ENCODE measurements around the gene GALNT2. TPM values are rescaled to one million over a fixed set of nuclear protein-coding genes. Genes with fewer than 3 reads are reported as not detected.

GALNT2 gene
- total RNA-seq, 2 donors from 2014 or later, result 56.8 to 63.2 TPM

DNA sequence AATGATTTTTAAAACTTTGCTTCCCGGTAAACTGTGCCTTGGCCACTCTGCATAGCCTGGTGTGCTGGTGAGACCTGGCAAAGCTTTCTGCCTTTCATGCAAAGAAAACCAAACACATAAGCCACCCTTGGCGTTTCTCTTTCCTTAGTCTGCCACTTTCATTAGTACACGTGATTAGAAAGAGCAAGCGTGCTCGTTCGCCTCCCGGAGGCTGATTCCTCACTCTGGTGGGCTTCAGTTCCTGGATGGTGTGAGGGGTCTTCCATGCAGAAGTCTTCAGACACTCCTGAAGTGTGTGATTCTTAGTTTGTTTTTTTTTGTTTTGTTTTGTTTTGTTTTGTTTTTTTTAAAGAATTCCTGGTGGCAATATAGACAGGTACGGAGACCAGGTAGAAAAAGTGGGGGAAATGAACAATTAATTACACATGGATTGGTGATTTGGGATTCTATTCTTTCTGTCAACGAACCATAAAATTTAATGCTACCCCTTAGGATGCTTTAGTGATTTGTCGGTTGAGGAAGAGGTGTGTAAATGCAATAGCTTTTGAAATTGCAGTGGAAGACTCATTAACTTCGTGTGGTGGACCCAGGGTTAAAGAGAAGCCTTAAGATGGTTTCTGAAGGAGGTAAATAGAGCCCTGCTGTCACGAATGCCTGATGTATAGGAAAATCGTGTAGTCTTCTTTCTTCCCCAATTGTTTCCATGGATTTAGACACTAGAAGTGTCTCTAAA, 2.1 kb downstream of the GALNT2 start:
- DNase-seq (peak in 1 of 2 donors; percentile 13), ATAC-seq (no peak)
- intact Hi-C loops (cut with DNase I, micrococcal nuclease), result no loop called here

DNA sequence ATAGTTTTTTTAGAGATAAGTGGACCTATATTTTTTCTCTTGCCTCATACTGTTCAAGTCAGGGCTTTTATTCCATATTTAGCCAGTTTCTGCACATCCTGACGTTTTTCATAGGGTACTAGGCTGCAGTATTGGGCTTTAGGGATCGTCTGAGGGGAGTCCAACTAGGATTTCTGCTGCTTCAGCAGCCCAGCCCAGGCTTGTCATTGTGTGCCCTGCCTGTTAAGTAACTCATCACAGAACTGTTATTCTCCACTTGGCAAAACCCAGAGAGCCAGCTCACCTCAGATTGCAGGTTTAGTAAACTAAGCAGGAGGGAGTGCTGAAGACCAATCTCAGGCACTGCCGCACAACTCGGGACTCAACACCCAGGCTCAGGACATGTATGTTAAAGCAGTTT, 2.8 kb downstream of the GALNT2 start:
- DNase-seq (no peak), ATAC-seq (no peak)

DNA sequence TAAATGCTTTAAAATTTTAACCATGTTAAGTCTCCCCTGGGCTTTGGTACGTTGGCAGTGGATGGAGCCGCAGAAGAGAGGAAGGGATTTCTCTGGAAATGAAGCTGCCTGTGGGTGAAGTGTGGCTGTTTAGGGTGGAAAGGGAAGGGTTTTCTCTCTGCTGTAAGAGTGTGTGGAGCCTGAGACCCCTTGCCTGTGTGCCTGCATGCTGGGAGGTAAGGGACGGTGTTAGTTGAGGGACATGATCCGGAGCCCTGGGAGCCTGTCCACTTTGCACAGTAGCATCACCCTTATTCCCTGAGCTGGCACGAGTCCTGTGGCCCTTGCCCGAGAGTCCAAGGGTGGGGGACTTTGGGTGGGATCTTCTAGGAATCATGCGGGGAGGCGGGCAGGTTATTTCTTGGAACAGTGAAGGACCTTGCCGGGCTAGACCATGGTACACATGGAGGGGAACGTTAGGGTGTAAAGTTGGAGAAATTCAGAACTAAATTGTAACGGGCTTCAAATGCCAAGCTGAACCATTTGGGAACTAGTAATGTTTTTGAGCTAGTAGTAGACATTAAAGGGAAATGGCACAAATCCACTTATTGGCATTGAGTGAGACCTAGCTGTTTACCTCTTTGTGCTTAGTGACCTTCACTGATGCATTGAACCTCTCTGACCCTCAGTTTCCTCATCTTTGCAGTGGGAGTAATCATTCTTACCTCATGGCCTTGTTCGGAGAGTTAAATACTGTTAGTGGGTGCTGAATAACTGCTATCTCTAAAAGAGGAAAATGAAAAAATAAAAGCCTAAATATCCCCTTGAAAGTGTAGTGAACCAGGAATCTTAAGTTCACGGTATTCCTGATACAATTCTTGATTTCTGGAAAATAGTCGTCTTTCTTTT, 3.5 kb downstream of the GALNT2 start:
- intact Hi-C loops (cut with DNase I, micrococcal nuclease), result no loop called here
- no peak for ATAC-seq
- DNase-seq, result no peak

More for the DNA sequence above, 2.8 kb downstream of the GALNT2 start:
- intact Hi-C loops (cut with DNase I, micrococcal nuclease), result no loop called here

DNA sequence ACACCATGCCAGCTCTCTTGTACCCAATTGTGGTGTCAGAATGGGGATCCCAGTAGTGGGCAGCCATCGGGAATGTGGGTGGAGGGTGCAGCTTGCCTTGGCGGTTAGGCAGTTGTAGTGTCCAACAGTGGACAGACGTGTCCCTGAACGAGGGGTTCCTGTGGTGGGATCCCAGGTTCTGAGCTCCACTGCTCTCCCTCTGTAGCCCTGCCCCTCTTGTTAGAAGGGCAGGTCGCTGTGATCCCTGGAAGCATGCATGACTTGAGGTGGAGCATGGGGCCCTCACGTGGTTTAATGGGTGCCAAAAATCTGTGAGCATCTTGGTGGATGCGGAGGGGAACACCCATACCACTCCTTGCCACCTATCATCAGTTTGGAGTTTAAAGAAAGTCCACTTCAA, 4.3 kb downstream of the GALNT2 start:
- DNase-seq, result no peak
- intact Hi-C loops (cut with DNase I, micrococcal nuclease), result no loop called here
- no peak for ATAC-seq

GRCh38 chr1:230072296-230072695, 5.3 kb downstream of the GALNT2 start:
- intact Hi-C loops (cut with DNase I, micrococcal nuclease), result no loop called here
- DNase-seq, result no peak
- no peak for ATAC-seq

DNA sequence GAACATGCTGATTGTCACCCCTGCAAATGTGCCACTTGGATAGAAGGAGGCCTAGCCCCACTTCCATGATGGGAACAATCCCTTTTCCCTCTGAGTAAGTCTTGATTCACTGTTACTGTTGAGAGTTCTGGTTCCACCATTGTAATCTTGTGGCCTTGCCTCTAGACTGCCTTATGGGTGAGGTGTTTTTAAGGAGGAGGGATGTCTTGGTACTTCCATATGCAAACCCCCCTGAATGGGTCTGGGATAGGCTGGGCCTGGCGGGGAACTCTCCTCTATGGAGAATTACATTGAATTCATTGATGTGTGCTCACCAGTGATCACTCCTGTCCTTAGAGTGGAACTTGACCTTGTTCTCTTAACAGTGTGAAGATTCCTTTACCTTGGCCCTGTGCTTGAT, 5.8 kb downstream of the GALNT2 start:
- DNase-seq (no peak), ATAC-seq (no peak)
- intact Hi-C loops (cut with DNase I, micrococcal nuclease), result no loop called here

GRCh38 chr1:230073371-230074035, 6.5 kb downstream of the GALNT2 start:
- ATAC-seq, result no peak
- no peak for DNase-seq
- intact Hi-C loops (cut with DNase I, micrococcal nuclease), result no loop called here

DNA sequence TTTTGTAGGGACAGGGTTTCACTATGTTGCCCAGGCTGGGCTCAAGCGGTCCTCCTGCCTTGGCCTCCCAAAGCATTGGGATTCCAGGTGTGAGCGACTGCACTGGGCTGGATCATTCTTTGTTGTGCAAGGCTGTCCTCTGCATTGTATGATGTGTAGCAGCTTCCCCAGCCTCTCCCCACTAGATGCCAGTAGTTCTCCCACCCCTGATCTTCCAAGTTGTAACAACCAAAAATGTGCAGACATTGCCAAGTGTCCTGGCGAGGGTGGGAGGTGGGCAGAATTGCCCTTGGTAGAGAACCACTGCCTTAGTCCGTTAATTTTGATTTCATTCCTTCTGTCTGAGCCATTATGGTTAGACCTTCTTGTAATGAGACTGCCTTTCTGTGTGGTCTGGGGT, 7.2 kb downstream of the GALNT2 start:
- intact Hi-C loops (cut with DNase I, micrococcal nuclease), result no loop called here
- no peak for ATAC-seq
- DNase-seq, result no peak

GRCh38 chr1:230074762-230075161, 7.7 kb downstream of the GALNT2 start:
- DNase-seq (no peak), ATAC-seq (no peak)
- intact Hi-C loops (cut with DNase I, micrococcal nuclease), result no loop called here

DNA sequence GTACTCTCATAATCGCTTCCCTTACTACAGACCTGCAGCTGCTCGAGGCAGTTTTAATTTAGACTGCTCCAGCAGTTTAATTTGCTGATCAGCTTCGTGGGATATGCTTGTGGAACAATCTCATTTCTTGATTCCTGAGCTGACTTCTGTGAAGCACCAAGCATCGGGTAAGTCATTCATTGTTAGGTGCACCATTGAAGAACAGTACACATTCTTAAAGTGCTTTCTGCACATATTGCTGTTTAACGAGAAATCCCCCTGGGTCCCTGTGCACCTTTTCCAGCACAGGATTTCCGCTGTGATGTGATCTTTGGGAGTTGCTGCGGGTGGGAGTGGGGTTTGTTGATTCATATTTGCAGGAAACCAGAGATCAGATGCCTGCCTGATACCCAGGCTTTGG, 9.1 kb downstream of the GALNT2 start:
- intact Hi-C loops (cut with DNase I, micrococcal nuclease), result no loop called here
- ATAC-seq (no peak), DNase-seq (no peak)

GRCh38 chr1:230077011-230077410, 10.0 kb downstream of the GALNT2 start:
- intact Hi-C loops (cut with DNase I, micrococcal nuclease), result no loop called here
- DNase-seq (no peak), ATAC-seq (no peak)

DNA sequence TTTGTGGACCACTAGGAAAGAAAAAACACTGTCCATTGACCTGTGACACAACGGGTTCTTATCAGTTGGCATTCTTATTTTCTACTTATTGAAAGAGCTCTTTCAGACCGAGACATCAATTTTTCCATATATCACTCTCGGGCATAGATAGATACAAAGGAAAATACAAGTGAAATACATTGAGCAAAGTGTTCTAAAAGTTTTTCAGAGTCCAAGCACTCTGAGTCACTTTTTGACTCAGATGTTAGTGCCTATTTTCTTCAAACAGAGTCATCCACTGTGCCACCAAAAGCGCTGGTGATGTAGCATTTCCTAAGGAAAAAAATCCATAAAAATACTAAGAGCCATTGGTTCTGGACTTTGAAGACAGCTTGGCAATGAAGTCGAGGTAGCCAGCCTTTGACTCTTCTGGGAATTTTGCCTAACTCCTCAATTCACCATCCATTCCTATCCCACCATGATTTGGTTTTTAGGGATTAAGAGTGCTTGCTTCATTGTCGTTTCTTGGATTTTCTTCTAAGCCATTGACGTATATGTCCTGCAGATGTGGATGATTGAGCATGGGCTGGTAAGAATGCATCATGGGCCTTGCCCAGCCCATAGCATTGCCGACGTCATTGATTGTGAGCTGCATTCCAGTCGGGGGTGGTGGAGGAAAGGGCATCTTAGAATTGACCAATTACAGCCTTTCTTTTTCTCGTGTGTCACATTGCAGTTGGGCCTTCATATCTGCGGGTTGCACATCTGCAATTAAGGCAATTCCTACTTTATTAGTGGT, 10.6 kb downstream of the GALNT2 start:
- DNase-seq (no peak), ATAC-seq (no peak)
- intact Hi-C loops (cut with DNase I, micrococcal nuclease), result no loop called here

GRCh38 chr1:230079199-230080024, 12.4 kb downstream of the GALNT2 start:
- intact Hi-C loops (cut with DNase I, micrococcal nuclease), result no loop called here
- no peak for DNase-seq

DNA sequence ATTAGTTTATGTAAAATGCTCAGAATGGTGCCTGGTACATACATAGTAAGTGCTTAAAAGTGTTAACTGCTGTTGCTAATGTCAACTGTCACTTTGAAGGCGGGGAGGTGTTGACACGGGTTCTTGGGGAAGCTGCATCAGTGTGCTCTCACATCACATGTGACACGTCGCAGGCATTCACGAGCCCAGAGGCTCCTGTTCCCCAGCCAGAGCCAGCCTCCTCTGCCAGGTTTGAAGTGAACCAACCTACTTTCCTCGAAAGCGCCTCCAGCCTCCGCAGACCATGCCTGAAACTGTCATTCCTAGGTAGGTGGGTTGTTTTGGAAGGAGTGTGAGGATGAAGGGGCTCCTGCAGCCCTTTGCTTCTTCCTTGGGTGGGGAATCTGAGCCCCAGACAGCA, 13.8 kb downstream of the GALNT2 start:
- intact Hi-C loops (cut with DNase I, micrococcal nuclease), result no loop called here
- no peak for ATAC-seq
- no peak for DNase-seq

More at GRCh38 chr1:230079199-230080024, 12.4 kb downstream of the GALNT2 start:
- no peak for ATAC-seq

DNA sequence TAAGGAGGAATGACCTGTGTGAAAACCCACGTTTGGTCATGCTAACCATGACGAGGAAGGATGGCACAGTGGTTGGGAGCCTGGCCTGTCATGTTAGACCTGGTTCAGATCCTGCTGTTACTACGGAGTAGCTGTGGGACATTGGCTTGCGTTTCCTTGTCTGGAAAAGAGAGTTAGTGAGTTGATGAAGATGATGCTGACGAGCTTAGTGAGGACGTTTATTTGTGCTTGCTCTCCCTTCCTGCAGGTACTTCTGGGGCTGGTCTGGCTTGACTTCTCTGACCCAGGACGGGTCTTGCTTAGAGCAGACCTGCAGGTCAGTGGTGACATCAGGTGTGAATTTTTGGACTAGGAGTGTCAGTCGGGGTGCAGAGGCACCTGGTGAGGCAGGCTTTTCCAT, 14.7 kb downstream of the GALNT2 start:
- no peak for ATAC-seq
- intact Hi-C loops (cut with DNase I, micrococcal nuclease), result no loop called here
- no peak for DNase-seq

DNA sequence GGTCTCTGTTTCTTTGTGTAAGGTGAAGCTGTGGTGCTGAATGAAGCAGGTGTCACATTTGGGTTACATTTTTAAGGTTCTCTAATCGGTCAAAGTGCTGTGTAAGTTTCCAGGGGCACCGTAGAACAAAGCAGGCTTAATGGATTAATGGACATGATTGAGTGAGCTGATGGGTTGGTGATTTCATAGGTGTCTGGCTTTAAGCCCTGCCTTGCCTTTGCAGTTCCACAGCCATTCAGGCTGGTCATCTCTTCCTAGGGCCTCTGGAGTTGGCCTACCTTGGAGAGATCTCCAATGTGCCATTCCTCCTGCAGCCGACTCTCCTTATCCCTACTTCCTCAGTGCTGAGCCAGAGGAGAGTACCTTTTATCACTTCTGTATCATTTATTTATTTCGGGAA, 15.2 kb downstream of the GALNT2 start:
- no peak for DNase-seq
- no peak for ATAC-seq
- intact Hi-C loops (cut with DNase I, micrococcal nuclease), result no loop called here

- no peak for DNase-seq
- ATAC-seq, result no peak
- intact Hi-C loops (cut with DNase I, micrococcal nuclease), result no loop called here
Measured at GRCh38 chr1:230083053-230083452, 16.0 kb downstream of the GALNT2 start.

DNA sequence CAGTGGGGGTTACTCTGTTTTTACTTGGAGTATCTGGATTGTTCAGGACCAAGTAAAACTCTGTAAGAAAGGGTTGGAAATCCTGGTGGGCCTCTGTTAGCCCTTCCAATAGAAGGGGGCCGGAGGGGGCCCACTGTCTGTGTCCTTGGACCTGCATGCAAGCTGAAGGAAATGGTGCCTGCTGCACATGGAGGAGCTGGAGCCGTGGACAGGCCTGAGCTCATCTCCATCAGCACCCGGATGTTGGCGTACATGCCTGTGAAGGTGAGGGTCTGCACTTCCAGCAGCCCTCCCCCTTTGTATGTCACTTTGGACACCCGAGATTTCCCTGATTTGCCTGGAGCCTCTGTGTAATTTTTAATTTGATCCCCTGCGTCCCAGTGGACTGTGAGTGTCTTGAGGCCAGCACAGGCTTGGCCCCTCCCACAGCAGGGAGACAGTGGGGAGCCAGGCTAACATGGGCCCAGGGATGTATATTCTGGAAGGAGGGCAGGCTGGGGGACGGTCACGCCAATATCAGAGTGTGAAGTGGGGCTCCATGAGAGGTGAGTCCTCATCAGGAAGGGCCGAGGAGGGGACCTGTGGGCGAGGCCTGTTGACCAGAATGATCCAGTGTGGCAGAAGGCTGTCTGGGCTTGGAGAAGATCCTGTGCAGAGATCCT, 16.8 kb downstream of the GALNT2 start:
- intact Hi-C loops (cut with DNase I, micrococcal nuclease), result no loop called here
- DNase-seq (no peak), ATAC-seq (no peak)

All from left colon (tissue), 2 donors.